HL-60 (cell line): Measurements from ENCODE around the gene MSRB3.
"Not testable (repeated sequence)": the region's sequence is repeated elsewhere in the genome, so short reads cannot be mapped to it uniquely, and the experiment has no call there.

ENCODE experiments used
- DNase-seq, 2 experiments: peaks; one replicate each; pipeline ENCODE4 v3.0.0-alpha.2; 2010 to 2020; ENCODE audit warnings: low read depth in 1 of 2, low spot score in 1 of 2
- H3K27ac ChIP-seq: fragments of 250-450 bp; sonication (Bioruptor Pico); replicated peaks from 2 replicates; pipeline ENCODE4 v1.5.1; 2020; ENCODE audit warnings: mild to moderate bottlenecking, moderate library complexity
- H3K27me3 ChIP-seq: fragments of 250-450 bp; sonication (Bioruptor Pico); 2 replicates; pipeline ENCODE4 v1.5.1; 2021; ENCODE audit warnings: mild to moderate bottlenecking, moderate library complexity; ENCODE audit not compliant: insufficient read depth, poor library complexity, severe bottlenecking
- H3K4me3 ChIP-seq: replicated peaks from 2 replicates; pipeline ENCODE4 v1.5.1; 2011; ENCODE audit warnings: mild to moderate bottlenecking, control low read depth, low read length; ENCODE audit not compliant: insufficient read depth
- CTCF ChIP-seq: IDR thresholded peaks from one replicate; pipeline ENCODE4 v1.5.1; 2011; ENCODE audit warnings: low read length, control low read depth, inconsistent platforms; ENCODE audit not compliant: insufficient read depth
- GABPA ChIP-seq: IDR thresholded peaks from 2 replicates; pipeline ENCODE4 v1.6.1; 2012; ENCODE audit warnings: low read depth
- POLR2AphosphoS5 ChIP-seq: IDR thresholded peaks from 2 replicates; pipeline ENCODE4 v1.6.1; 2012; ENCODE audit warnings: low read depth
- REST ChIP-seq: IDR thresholded peaks from 2 replicates; pipeline ENCODE4 v1.6.1; 2012; ENCODE audit warnings: low read depth; ENCODE audit not compliant: insufficient replicate concordance
- SPI1 ChIP-seq: IDR thresholded peaks from 2 replicates; pipeline ENCODE4 v1.6.1; 2012; ENCODE audit warnings: low read depth, mild to moderate bottlenecking, borderline replicate concordance

The MSRB3 gene

DNA sequence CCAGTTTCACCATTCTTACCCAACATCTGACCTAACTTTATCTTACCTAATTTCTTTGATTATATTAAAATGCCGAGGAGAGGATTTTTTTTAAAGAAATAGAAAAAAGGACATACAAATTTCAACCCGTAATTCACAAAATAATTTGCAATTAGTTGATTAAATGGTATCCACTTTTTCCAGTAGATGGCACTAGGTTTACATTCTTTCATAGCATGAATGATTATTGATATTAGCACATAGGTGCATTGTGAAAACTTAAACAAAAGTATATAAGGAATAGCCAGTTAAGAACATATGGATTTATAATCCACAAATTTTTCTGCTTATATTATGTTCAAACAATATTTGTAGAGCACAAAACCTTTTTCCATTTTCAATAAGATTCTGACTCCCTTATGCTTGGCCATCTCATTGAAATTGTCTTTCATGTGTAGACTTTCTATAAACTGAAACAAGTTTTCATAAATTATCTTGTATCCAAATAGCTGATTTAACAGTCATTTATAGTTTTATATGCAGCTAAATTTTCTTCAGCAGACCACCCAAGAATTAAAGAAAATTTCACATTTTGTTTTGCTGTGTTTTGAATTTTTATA lies 35.3 kb downstream of the MSRB3 start:
- peak; percentile 18 for TF ChIP-seq CTCF
- no peak for TF ChIP-seq REST
- no peak for DNase-seq
- Histone ChIP-seq H3K27ac (no peak overlapping the region), H3K27me3 (no peaks in the 10 kb centered on the region), H3K4me3 (no peak overlapping the region)

- H3K4me3 ChIP-seq, H3K27me3 ChIP-seq, DNase-seq, H3K27ac ChIP-seq: not testable (repeated sequence)
These were observed 36.8 kb downstream of the MSRB3 start for GRCh38 chr12:65315238-65315637.

DNA sequence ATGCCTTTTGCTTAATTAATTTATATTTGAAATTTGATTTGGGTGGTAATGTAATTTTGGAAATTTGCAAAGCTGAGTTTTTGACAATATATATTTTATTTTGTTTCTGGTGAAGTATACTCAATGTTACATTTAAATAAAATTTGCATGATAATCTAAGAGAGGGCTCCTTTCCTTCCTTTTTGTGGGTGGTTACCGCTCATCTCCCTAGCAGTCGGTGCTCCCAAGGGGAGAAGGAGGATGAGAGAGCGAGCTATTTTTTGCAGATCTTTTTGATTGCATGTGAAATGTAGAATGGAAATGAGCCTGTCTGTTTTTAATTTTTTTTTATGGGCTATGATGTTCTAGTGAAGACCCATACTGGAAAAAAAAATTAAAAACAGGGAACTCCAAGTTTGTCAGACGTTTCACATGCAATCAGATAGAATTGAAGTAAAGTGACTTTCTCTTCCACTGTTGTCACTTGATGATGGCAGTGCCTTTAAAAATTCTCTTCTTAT lies 39.8 kb downstream of the MSRB3 start:
- DNase-seq = no peak

More for the DNA sequence above, 39.8 kb downstream of the MSRB3 start:
- Histone ChIP-seq H3K4me3 (no peak overlapping the region), H3K27ac (no peak overlapping the region), H3K27me3 (no peaks in the 10 kb centered on the region)
- no peak for TF ChIP-seq POLR2AphosphoS5
- no peak for TF ChIP-seq REST
- no peak for TF ChIP-seq GABPA
- TF ChIP-seq SPI1 = no peak
- no peak for TF ChIP-seq CTCF
